ENCODE data around the gene CLN6. TPM values are rescaled to one million over a fixed set of nuclear protein-coding genes. Genes with fewer than 3 reads are reported as not detected.
"Not testable (repeated sequence)": the region's sequence is repeated elsewhere in the genome, so short reads cannot be mapped to it uniquely, and the experiment has no call there.

The CLN6 gene
- total RNA-seq, 1 donor from 2014 or later = 37.5 TPM

DNA sequence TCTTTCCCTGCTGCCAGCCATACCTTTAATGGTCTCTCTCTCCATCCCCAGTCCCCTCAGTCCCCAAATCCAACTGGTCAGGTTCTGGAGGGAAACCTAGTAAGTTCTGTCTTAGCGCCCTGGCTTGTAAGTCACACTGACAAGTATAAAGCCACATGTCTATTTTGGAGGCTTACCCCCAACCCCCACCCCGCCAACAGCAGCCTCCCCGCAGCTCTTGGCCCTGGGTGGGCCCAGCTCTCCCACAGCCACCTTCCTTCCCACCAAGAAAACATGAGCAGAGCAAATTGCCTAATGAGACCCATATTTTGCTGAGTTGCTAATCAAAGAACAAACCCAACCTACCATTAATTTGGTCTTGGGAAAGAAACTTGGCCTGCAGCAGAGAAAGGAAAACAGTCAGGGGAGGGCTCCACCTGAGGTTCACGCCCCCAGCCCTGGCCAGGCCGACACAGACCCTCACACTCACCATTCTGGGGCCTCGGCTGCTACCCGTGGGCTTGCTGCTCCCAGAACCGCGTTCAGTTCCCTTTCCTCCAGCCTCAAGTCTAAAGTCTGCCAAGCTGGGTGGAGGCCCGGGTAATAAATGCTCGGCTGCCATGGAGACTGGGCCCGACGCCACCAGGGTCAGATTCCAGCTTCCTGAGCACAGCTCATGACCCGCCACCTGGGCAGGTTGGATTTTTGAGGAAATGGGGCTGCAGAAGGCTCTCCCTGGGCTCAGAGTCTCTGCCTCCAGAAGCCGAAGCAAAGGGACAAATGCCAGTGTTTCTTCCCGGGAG, 24.6 kb downstream of the CLN6 start, which contains the start of gene CALML4:
CALML4 (minus strand) TSS at position 557 of the 782 bp plus-strand sequence; CDS start at position 472, 85 bp downstream.
- Mint-ChIP-seq H3K9me3 (no peaks in the 10 kb centered on the region), H3K27me3 (no peaks in the 10 kb centered on the region), H3K36me3 (ENCODE audit: low read depth) (peaks cover 5% of the 10 kb centered on the region), H3K27ac (no peak within 1 kb of the TSS), H3K4me3 (no peak within 1 kb of the TSS), H3K4me1 (peaks cover 26% of the 10 kb centered on the region)
- no peak for ATAC-seq (ENCODE audit: low read depth)
- POLR2A ChIA-PET = no interaction called here
- DNase-seq = no peak
- CTCF ChIA-PET = no interaction called here
- intact Hi-C loops (cut with micrococcal nuclease) = no loop called here
- TF ChIP-seq, protein P1, sequence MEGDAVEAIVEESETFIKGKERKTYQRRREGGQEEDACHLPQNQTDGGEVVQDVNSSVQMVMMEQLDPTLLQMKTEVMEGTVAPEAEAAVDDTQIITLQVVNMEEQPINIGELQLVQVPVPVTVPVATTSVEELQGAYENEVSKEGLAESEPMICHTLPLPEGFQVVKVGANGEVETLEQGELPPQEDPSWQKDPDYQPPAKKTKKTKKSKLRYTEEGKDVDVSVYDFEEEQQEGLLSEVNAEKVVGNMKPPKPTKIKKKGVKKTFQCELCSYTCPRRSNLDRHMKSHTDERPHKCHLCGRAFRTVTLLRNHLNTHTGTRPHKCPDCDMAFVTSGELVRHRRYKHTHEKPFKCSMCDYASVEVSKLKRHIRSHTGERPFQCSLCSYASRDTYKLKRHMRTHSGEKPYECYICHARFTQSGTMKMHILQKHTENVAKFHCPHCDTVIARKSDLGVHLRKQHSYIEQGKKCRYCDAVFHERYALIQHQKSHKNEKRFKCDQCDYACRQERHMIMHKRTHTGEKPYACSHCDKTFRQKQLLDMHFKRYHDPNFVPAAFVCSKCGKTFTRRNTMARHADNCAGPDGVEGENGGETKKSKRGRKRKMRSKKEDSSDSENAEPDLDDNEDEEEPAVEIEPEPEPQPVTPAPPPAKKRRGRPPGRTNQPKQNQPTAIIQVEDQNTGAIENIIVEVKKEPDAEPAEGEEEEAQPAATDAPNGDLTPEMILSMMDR (IDR thresholded peaks at IDR 0.05) = no peak

DNA sequence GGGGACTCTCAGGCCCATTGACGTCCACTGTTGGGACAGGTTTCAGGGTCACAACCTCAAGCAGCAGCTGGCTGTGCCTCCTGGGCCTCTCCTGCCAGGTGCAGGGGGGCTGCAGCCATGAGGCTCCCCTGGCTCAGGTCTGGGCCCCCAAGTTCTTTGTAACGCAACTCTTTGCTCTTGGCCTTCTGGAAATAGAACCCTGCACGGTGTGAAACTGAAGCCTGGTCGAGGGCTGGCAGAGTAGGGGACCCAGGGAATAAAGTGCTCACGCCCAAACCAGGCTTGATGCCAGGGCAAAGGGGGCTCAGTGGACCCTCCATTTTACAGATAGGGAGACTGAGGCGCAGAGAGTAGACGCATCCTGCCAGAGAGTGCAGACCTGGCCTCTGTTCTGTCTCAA, 25.2 kb downstream of the CLN6 start:
- H3K4me1 Mint-ChIP-seq = peaks cover 20% of the 10 kb centered on the region
- ChIA-PET CTCF (no interaction called here), POLR2A (no interaction called here)
- DNase-seq (no peak), ATAC-seq (ENCODE audit: low read depth) (no peak)
- intact Hi-C loops (cut with micrococcal nuclease) = no loop called here
- H3K27ac Mint-ChIP-seq = no peak overlapping the region
- H3K4me3 Mint-ChIP-seq = no peak overlapping the region
- no peaks in the 10 kb centered on the region for H3K9me3 Mint-ChIP-seq
- TF ChIP-seq, protein P1 (IDR thresholded peaks at IDR 0.05) = no peak
- H3K36me3 Mint-ChIP-seq (ENCODE audit: low read depth) = peaks cover 5% of the 10 kb centered on the region
- H3K27me3 Mint-ChIP-seq = no peaks in the 10 kb centered on the region

DNA sequence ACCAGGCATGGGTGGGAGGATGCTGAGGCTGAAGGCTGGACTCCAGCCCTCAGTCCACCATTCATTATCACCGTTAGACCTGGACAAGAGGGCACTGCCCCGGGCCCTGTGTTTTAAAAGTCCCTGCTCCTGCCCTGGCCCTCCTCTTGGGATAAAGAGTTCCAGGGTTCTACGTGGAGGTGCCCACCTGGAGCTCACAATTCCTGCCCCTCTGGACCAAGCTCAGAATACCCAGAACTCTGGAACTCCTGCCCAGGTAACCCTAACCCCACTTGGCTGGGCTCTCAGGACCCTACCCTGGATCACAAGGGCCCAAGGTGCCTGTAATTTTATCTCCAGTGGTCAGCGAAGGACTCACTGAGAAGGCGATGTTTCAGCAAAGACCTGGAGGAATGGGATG, 25.6 kb downstream of the CLN6 start:
- ATAC-seq (ENCODE audit: low read depth) = no peak

DNA sequence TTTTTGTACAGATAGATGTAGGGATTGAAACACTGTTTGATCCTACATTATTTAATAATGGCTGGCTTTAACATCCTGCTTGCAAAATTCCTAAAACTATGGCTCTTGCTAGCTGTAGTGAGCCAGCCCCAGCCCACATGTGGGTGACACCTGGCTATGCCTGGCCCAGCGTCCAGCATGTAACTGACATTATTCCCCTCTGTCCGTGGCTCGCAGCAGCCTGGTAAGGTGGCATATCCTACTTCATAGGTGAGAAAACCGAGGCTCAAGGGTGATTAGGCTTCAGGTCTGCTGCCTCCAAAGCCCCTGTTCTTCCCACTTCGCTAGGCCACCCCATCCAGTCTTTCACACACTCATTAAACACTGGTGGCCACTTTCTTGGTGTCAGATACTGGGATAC, 26.0 kb downstream of the CLN6 start:
- POLR2A ChIA-PET = no interaction called here
- H3K27ac Mint-ChIP-seq = no peak overlapping the region
- no peaks in the 10 kb centered on the region for H3K9me3 Mint-ChIP-seq
- H3K27me3 Mint-ChIP-seq = no peaks in the 10 kb centered on the region
- intact Hi-C loops (cut with micrococcal nuclease) = no loop called here
- no peak overlapping the region for H3K4me3 Mint-ChIP-seq
- DNase-seq (no peak), ATAC-seq (ENCODE audit: low read depth) (no peak)
- CTCF ChIA-PET = no interaction called here
- TF ChIP-seq, protein P1 (IDR thresholded peaks at IDR 0.05) = no peak
- peaks cover 4% of the 10 kb centered on the region for H3K36me3 Mint-ChIP-seq (ENCODE audit: low read depth)
- H3K4me1 Mint-ChIP-seq = peaks cover 11% of the 10 kb centered on the region

More for the DNA sequence above, 25.6 kb downstream of the CLN6 start:
- Mint-ChIP-seq H3K27me3 (no peaks in the 10 kb centered on the region), H3K4me1 (peaks cover 16% of the 10 kb centered on the region), H3K27ac (no peak overlapping the region), H3K4me3 (no peak overlapping the region), H3K9me3 (no peaks in the 10 kb centered on the region), H3K36me3 (ENCODE audit: low read depth) (peaks cover 5% of the 10 kb centered on the region)
- POLR2A ChIA-PET = no interaction called here
- intact Hi-C loops (cut with micrococcal nuclease) = no loop called here
- CTCF ChIA-PET = no interaction called here
- DNase-seq = no peak
- TF ChIP-seq, protein P1 (IDR thresholded peaks at IDR 0.05) = no peak

DNA sequence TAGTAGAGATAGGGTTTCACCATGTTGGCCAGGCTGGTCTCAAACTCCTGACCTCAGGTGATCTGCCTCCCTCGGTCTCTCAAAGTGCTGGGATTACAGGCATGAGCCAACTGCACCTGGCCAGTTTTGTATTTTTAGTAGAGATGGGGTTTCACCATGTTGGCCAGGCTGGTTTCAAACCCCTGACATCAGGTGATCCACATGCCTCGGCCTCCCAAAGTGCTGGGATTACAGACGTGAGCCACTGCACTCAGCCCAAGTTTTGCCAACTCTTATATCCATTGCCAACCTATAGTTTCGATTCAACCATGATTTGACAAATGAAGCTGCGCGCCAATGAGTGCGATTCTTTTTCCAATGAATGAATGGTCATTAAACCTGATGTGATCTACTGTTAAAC, 26.5 kb downstream of the CLN6 start:
- H3K9me3 Mint-ChIP-seq; H3K27ac Mint-ChIP-seq; H3K4me1 Mint-ChIP-seq; DNase-seq; H3K4me3 Mint-ChIP-seq; POLR2A ChIA-PET; H3K36me3 Mint-ChIP-seq (ENCODE audit: low read depth); H3K27me3 Mint-ChIP-seq; ATAC-seq (ENCODE audit: low read depth); intact Hi-C loops (cut with micrococcal nuclease); CTCF ChIA-PET: not testable (repeated sequence)

DNA sequence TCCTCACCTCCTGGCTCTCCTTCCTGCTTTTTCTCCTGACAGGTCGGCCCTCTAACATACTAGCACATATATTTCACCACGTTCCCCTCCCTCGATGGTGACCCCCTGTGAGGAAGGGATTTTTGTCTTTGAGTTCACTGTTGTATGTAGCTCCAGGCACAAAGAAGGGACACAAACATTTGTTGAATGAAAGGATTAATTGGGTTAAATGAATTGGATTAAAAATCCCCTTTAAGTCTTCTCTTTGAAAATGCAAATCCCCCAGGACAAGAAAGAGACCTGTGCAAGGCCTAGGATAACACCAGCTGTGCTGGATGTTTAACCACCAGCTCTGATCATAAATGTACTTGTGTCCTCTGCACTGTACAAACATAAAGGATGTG, 27.7 kb downstream of the CLN6 start:
- no peak for DNase-seq
- H3K27me3 Mint-ChIP-seq = no peaks in the 10 kb centered on the region
- H3K9me3 Mint-ChIP-seq = no peaks in the 10 kb centered on the region
- no peaks in the 10 kb centered on the region for H3K36me3 Mint-ChIP-seq (ENCODE audit: low read depth)
- no peak for ATAC-seq (ENCODE audit: low read depth)
- H3K27ac Mint-ChIP-seq = no peak overlapping the region
- peaks cover 8% of the 10 kb centered on the region for H3K4me1 Mint-ChIP-seq
- TF ChIP-seq, protein P1 (IDR thresholded peaks at IDR 0.05) = no peak
- CTCF ChIA-PET = no interaction called here
- H3K4me3 Mint-ChIP-seq = no peak overlapping the region
- POLR2A ChIA-PET = no interaction called here
- intact Hi-C loops (cut with micrococcal nuclease) = no loop called here

Measured in activated B cell treated with CpG ODN at 0.5 μM for 24 hours (primary cell).